HEK293T (cell line): ENCODE measurements around the gene FSD1.

Experiments
- CTCF ChIA-PET: fragments of 350-600 bp; formaldehyde crosslinking; extraction: SDS; loops from one replicate; lab custom pipeline; 2021; ENCODE audit warnings: antibody characterized with exemption, inconsistent platforms; lab: Yijun Ruan, JAX
- POLR2A ChIA-PET: fragments of 350-600 bp; formaldehyde crosslinking; extraction: SDS; loops from one replicate; lab custom pipeline; 2020; ENCODE audit warnings: antibody characterized with exemption, inconsistent platforms; lab: Yijun Ruan, JAX
- DNase-seq: peaks from one replicate; pipeline ENCODE4 v3.0.0; 2012; ENCODE audit warnings: mixed read lengths; ENCODE audit errors: extremely low spot score
- ARNT ChIP-seq: fragments of 450-650 bp; IDR thresholded peaks from 2 replicates; pipeline ENCODE4 v1.6.1; 2017; ENCODE audit warnings: mild to moderate bottlenecking
- BHLHE40 ChIP-seq: fragments of 450-650 bp; IDR thresholded peaks from 2 replicates; pipeline ENCODE4 v1.6.1; 2016; ENCODE audit warnings: mild to moderate bottlenecking, moderate library complexity, borderline replicate concordance
- CTBP1 ChIP-seq: fragments of 450-650 bp; IDR thresholded peaks from 2 replicates; pipeline ENCODE4 v1.6.1; 2016; ENCODE audit warnings: borderline replicate concordance
- ELF4 ChIP-seq: fragments of 450-650 bp; IDR thresholded peaks from 2 replicates; pipeline ENCODE4 v1.6.1; 2017; ENCODE audit warnings: antibody characterized with exemption
- FOXA1 ChIP-seq: fragments of 450-650 bp; IDR thresholded peaks from 2 replicates; pipeline ENCODE4 v1.6.1; 2016; ENCODE audit warnings: mild to moderate bottlenecking
- FOXK2 ChIP-seq: fragments of 450-650 bp; IDR thresholded peaks from 2 replicates; pipeline ENCODE4 v1.6.1; 2016; ENCODE audit warnings: mild to moderate bottlenecking
- FOXM1 ChIP-seq: fragments of 450-650 bp; IDR thresholded peaks from 2 replicates; pipeline ENCODE4 v1.6.1; 2017; ENCODE audit warnings: mild to moderate bottlenecking, borderline replicate concordance
- HDGF ChIP-seq: fragments of 450-650 bp; IDR thresholded peaks from 2 replicates; pipeline ENCODE4 v1.6.1; 2017; ENCODE audit warnings: antibody characterized with exemption, borderline replicate concordance
- L3MBTL2 ChIP-seq: fragments of 450-650 bp; conservative IDR thresholded peaks from 2 replicates; pipeline ENCODE4 v1.6.1; 2016; ENCODE audit warnings: mild to moderate bottlenecking
- LEF1 ChIP-seq: fragments of 450-650 bp; IDR thresholded peaks from 2 replicates; pipeline ENCODE4 v1.6.1; 2017; ENCODE audit warnings: mild to moderate bottlenecking, borderline replicate concordance
- NFRKB ChIP-seq: fragments of 450-650 bp; IDR thresholded peaks from 2 replicates; pipeline ENCODE4 v1.6.1; 2016; ENCODE audit warnings: mild to moderate bottlenecking, moderate library complexity
- PKNOX1 ChIP-seq: fragments of 450-650 bp; IDR thresholded peaks from 2 replicates; pipeline ENCODE4 v1.6.1; 2016
- SP1 ChIP-seq: fragments of 450-650 bp; IDR thresholded peaks from 2 replicates; pipeline ENCODE4 v1.6.1; 2017
- SUZ12 ChIP-seq: fragments of 450-650 bp; IDR thresholded peaks from 2 replicates; pipeline ENCODE4 v1.6.1; 2016; ENCODE audit warnings: mild to moderate bottlenecking
- TARDBP ChIP-seq: fragments of 450-650 bp; IDR thresholded peaks from 2 replicates; pipeline ENCODE4 v1.6.1; 2016
- ZNF384 ChIP-seq: fragments of 450-650 bp; IDR thresholded peaks from 2 replicates; pipeline ENCODE4 v1.6.1; 2016

FSD1 gene

GRCh38 chr19:4350726-4351125 lies 46.3 kb downstream of the FSD1 start:
- ChIA-PET POLR2A (no interaction called here), CTCF (no interaction called here)
- TF ChIP-seq NFRKB (no peak), FOXM1 (no peak), HDGF (no peak), SP1 (no peak), CTBP1 (no peak), ZNF384 (no peak)
- no peak for DNase-seq

DNA sequence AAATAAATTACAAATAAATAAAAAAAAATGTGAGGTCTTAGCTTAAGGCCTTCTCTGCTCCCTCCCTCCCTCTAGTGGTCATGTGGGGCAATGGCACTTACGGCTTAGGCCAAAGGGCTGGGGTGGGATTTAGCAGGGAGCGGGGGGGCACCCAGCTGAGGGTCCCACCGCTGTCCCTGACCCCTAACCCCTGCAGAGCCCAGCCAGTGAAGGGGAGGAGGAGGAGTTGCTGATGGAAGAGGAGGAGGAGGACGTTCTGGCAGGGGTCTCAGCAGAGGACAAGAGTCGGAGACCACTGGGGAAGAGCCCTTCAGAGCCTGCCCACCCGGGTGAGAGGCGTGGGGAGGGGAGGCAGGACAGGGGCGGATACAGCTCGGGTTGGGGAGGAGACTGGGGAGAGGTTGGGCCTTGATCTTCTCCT lies 48.3 kb downstream of the FSD1 start:
- POLR2A ChIA-PET: interaction anchor here (1.0 to 4.6 kb wide), 4 partner anchors 9 to 85 kb away, joined by 3 to 31 read pairs (median 5); partner anchors contain the start of genes CHAF1A and MPND
- DNase-seq: peak; percentile 62
- TF ChIP-seq ZNF384 (peak; percentile 43), FOXA1 (no peak)
- CTCF ChIA-PET: interaction anchor here (0.6 to 2.6 kb wide), 18 partner anchors 9 to 119 kb away, joined by 3 to 32 read pairs (median 5); partner anchors contain the start of genes CHAF1A, FSD1, HDGFL2 and MPND

DNA sequence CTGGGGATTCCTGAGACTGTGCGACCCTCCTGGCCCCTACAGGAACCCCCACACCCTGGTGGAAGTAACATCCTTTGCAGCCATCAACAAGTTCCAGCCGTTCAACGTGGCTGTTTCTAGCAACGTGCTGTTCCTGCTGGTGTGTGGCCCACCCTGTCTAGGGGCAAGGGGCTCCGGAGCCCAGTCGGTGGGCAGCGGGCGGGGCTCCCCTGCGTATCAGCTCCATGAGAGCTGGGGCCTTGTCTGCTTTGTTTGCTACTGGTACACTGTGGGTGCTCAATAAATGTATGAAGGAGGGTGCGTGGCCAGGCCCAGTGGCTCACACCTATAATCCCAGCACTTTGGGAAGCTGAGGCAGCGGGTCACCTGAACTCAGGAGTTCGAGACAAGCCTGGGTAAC lies 49.9 kb downstream of the FSD1 start:
- POLR2A ChIA-PET: interaction anchor here (4.6 kb wide), 1 partner anchor 11 kb away, joined by 31 read pairs; the partner anchor contains the start of gene MPND
- TF ChIP-seq PKNOX1: no peak
- CTCF ChIA-PET: no interaction called here
- no peak for DNase-seq

GRCh38 chr19:4354897-4355296 lies 50.5 kb downstream of the FSD1 start:
- DNase-seq: no peak
- TF ChIP-seq BHLHE40: no peak
- no peak for TF ChIP-seq PKNOX1
- TF ChIP-seq FOXM1: no peak
- TF ChIP-seq L3MBTL2: no peak
- no peak for TF ChIP-seq TARDBP
- TF ChIP-seq ARNT: no peak
- TF ChIP-seq LEF1: no peak
- no peak for TF ChIP-seq HDGF
- no peak for TF ChIP-seq FOXK2
- no peak for TF ChIP-seq CTBP1
- no peak for TF ChIP-seq FOXA1
- TF ChIP-seq ZNF384: no peak
- no peak for TF ChIP-seq SUZ12
- TF ChIP-seq ELF4: no peak
- no peak for TF ChIP-seq SP1
- TF ChIP-seq NFRKB: no peak
- ChIA-PET CTCF (no interaction called here), POLR2A (interaction anchor here (4.6 kb wide), 1 partner anchor 11 kb away, joined by 31 read pairs; the partner anchor contains the start of gene MPND)

- DNase-seq: no peak
- ChIA-PET CTCF (interaction anchor here (0.6 to 1.0 kb wide), 3 partner anchors 15 to 90 kb away, joined by 3 read pairs; no protein-coding TSS in a partner anchor), POLR2A (interaction anchor here (0.7 to 4.1 kb wide), 2 partner anchors 8 to 14 kb away, joined by 3 to 17 read pairs; partner anchors contain the start of gene MPND)
- TF ChIP-seq NFRKB (no peak), ELF4 (no peak), FOXK2 (no peak), FOXA1 (no peak), PKNOX1 (no peak), LEF1 (no peak), TARDBP (no peak), FOXM1 (no peak), SUZ12 (no peak), ARNT (no peak), HDGF (no peak), CTBP1 (no peak), L3MBTL2 (no peak), BHLHE40 (no peak), SP1 (no peak), ZNF384 (no peak)
Observed at GRCh38 chr19:4357095-4357797, 52.8 kb downstream of the FSD1 start.

GRCh38 chr19:4357921-4358326 lies 53.5 kb downstream of the FSD1 start:
- CTCF ChIA-PET: interaction anchor here (0.6 to 1.0 kb wide), 2 partner anchors 15 to 90 kb away, joined by 3 read pairs; no protein-coding TSS in a partner anchor
- DNase-seq: no peak
- TF ChIP-seq FOXM1 (no peak), ELF4 (0 out of 2 replicates have a peak, but pooled peaks have one; percentile 15)
- POLR2A ChIA-PET: interaction anchor here (4.1 kb wide), 1 partner anchor 15 kb away, joined by 17 read pairs; the partner anchor contains the start of gene MPND
